NB4 (cell line): ENCODE data around the gene CCL1.
A peak's percentile ranks its signal among the peaks of the same experiment; 100 is the strongest.

Experiments used
- DNase-seq: peaks from one replicate; pipeline ENCODE4 v3.0.0; 2010; ENCODE audit warnings: low read depth
- H3K4me3 ChIP-seq: one replicate; pipeline ENCODE4 v1.5.1; 2011; ENCODE audit warnings: mild to moderate bottlenecking, low read depth, low read length, moderate library complexity
- MYC ChIP-seq: IDR thresholded peaks from 2 replicates; pipeline ENCODE4 v1.6.1; 2011; ENCODE audit warnings: low read depth, low read length
- POLR2A ChIP-seq: IDR thresholded peaks from 2 replicates; pipeline ENCODE4 v1.6.1; 2011; ENCODE audit warnings: mild to moderate bottlenecking; ENCODE audit not compliant: insufficient read length; ENCODE audit errors: extremely low read depth
- TF ChIP-seq, protein P1 (sequence below): IDR thresholded peaks from 2 replicates; pipeline ENCODE4 v1.6.1; 2011; ENCODE audit warnings: low read depth, low read length
- TF ChIP-seq, protein P2 (sequence below): IDR thresholded peaks from one replicate; pipeline ENCODE4 v1.5.1; 2012; ENCODE audit warnings: low read depth, low read length

CCL1 gene

DNA sequence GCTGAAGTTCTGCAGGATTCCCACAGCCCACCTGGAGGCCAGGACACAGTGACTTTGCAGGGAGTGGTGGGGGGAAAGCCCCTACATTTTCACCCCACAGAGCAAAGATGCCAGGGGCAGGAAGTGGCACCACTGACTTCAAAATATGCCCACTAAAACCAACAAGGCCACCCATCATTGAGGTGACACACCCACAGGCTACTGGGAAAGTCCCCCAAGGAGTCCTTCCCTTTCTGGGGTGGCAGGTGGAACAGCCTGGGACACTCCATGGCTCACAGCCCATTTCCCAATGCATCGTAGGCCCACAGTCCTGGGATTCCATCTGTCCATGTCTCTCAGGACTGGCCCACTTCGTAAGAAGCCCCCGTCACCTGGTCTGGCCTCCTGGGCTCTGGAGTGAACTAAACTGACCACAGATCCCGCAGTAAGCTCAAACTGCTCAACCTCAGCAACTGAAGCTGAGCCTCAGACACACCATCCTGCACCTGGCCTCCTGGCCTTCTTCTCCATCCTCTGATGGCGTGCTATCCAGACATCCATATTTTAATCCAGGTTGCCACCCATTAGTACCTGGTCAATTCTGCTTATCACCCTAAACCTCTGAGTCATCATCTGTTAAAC, 7.5 kb upstream of the CCL1 start:
- DNase-seq = no peak
- TF ChIP-seq MYC (no peak), POLR2A (no peak)
- TF ChIP-seq, protein P1, sequence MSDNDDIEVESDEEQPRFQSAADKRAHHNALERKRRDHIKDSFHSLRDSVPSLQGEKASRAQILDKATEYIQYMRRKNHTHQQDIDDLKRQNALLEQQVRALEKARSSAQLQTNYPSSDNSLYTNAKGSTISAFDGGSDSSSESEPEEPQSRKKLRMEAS = no peak
- TF ChIP-seq, protein P2, sequence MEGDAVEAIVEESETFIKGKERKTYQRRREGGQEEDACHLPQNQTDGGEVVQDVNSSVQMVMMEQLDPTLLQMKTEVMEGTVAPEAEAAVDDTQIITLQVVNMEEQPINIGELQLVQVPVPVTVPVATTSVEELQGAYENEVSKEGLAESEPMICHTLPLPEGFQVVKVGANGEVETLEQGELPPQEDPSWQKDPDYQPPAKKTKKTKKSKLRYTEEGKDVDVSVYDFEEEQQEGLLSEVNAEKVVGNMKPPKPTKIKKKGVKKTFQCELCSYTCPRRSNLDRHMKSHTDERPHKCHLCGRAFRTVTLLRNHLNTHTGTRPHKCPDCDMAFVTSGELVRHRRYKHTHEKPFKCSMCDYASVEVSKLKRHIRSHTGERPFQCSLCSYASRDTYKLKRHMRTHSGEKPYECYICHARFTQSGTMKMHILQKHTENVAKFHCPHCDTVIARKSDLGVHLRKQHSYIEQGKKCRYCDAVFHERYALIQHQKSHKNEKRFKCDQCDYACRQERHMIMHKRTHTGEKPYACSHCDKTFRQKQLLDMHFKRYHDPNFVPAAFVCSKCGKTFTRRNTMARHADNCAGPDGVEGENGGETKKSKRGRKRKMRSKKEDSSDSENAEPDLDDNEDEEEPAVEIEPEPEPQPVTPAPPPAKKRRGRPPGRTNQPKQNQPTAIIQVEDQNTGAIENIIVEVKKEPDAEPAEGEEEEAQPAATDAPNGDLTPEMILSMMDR = no peak
- H3K4me3 ChIP-seq = no peak overlapping the region

DNA sequence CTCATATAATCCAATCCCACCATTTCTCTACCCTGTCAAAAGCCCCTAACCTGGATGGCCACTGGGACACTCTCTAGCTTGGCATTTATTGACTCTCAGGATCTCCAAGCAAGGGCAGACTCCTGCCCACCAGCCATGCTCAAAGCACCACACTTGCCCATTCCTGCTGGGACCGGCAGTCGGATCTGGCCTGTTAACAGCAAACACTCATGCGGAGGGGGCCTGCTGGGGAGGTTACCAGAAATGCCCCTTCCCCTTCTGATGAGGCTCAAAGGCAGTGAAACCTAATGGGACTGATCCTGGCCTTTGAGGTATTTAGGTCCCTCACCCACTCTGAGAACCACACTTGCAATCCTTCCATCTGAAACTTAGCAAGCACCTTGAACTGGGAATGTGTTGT, 6.5 kb upstream of the CCL1 start:
- TF ChIP-seq POLR2A = no peak
- TF ChIP-seq MYC = no peak
- TF ChIP-seq, protein P1 = no peak
- TF ChIP-seq, protein P2 = no peak
- DNase-seq = no peak
- H3K4me3 ChIP-seq = no peak overlapping the region

DNA sequence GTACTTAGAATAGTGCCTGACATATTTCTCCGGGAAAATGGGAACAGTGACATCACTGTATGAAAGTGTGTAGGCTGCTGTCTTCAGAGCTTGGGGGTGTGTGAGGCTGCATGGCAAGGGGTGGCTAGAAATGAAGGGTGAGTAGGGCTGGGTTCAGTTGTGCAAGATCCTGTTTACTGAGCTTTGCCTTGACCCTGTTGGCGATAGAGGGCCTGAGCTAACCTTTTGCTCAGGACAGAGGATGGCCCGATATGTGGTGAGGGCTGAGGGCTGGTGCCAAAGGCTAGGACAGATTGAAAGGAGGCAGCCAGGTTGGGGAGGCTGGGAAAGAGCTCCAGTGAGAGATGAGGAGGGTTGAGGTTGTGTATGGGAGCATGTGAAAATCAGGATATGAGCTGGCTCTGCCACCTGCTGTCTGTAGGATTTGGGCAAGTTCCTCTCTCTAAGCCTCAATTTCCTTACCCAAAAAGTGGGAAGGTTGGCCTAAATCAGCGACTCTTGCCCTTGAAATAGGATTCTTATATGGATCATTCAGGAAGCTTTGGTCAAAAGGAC, 6.0 kb upstream of the CCL1 start:
- DNase-seq = peak; percentile 84
- H3K4me3 ChIP-seq = no peak overlapping the region
- TF ChIP-seq, protein P2 = no peak
- TF ChIP-seq, protein P1 = no peak
- TF ChIP-seq POLR2A (no peak), MYC (no peak)

DNA sequence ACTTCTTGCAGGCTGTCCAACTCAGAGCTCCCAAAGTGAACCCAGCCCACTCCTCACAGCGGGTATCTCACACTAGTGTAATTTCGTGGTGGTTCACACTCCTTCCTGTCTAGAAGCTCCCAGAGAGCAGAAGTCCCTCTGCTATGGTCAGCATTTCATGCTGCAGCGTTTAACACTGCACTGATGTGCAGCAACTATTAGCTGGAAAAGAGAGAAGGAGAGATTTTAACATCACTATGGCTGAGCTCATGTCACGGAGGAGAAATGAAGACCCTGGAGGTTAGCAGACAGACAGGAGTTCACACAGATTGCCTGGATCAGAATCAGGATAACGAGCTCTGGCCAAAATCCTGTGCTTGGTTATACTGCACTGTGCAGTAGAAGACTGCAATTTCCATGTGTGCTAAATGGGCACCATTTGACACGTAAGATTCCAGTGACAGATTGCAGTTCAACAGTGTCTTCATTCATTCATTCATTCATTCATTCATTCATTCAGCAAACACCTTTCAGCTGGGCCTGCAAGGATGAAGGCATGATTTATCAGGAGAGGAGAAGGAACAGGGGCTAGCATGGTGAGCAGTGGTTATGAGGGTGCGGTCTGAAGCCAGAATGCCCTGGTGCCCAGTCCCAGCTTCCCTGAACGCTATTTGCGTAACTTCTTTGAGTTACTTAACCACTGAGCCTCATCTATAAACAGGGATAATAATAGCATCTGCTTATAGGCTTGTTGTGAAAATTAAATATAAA, 5.3 kb upstream of the CCL1 start:
- DNase-seq = peak; percentile 79
- no peak for TF ChIP-seq POLR2A
- TF ChIP-seq, protein P2 = no peak
- H3K4me3 ChIP-seq = no peak overlapping the region

DNA sequence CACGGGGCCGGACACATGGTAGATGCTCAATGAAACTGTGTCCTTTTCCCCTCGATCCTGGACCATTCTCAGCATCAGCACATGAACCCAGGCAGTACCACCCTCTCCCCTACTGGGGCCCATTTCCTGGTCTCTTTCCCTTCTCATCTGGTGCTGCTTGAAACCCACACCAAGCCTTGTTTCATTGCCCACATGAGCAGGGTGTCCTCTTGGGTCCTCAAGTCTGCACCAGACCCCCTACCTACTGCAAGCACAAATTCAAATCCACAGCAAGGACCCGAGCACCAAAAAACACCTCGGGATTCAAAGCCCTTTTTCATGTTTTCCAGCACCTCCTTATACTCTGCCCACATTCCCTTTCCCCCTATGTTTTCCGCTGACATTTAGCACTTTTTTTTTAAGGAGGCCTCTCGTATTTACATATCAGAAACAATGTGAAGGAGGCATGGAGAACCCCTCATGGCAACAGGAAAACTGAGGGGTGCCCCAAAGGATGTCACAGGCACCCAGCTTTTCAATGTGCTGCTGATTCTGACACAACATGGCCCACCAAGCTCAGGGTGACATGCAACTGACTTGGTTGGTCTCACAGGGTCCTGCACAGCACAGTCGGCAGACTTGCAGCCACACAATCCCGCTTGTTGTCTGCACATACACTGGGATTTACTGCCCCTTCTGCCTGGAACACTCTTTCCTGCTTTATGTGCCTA, 4.6 kb upstream of the CCL1 start:
- no peak for DNase-seq
- no peak overlapping the region for H3K4me3 ChIP-seq
- TF ChIP-seq, protein P1 = no peak

DNA sequence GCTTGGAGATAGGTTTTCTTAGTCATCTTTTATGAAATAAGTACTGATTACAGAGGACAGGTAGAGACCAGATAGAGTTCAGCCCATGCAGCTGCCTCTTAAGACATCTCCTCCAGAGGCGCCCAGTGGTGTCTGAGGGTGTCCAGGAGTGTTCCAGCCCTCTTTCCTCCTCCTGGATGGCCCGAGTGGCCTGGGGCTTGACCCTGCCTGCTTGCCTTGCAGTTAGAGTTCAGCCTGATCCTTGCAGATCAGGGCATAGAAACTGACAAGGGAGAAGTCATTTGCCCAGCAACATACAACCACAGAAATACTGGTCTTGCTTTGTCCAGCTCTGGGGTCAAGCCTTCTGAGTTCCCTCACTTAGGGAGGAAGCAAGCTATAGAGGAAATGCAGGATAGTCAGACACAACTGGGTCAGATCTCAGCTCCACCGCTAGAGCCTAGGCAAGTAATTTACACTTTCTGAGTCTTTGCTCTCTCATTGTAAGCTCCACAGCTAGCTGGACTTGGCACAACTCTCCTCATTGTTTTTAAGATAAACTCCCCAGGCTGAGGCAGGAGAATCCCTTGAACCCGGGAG, 3.6 kb upstream of the CCL1 start:
- H3K4me3 ChIP-seq = no peak overlapping the region
- TF ChIP-seq POLR2A (no peak), MYC (no peak)
- TF ChIP-seq, protein P2 = no peak
- TF ChIP-seq, protein P1 = no peak
- no peak for DNase-seq
